ENCODE data around the gene MFRP.

MFRP gene

GRCh38 chr11:119307219-119307618 lies 39.3 kb downstream of the MFRP start:
- in situ Hi-C loops (cut with MboI; ENCODE audit: low pct_unique_long_range_greater_than_20kb, low sequenced_read_pairs), result no loop called here
- DNase-seq, result no peak

- no peak for DNase-seq
- in situ Hi-C loops (cut with MboI; ENCODE audit: low pct_unique_long_range_greater_than_20kb, low sequenced_read_pairs), result no loop called here
Observed at GRCh38 chr11:119306373-119306890, 40.1 kb downstream of the MFRP start.

GRCh38 chr11:119305556-119306372 lies 40.7 kb downstream of the MFRP start:
- no peak for DNase-seq
- in situ Hi-C loops (cut with MboI; ENCODE audit: low pct_unique_long_range_greater_than_20kb, low sequenced_read_pairs), result no loop called here

- in situ Hi-C loops (cut with MboI; ENCODE audit: low pct_unique_long_range_greater_than_20kb, low sequenced_read_pairs), result no loop called here
- DNase-seq, result no peak
Observed at GRCh38 chr11:119303227-119303718, 43.2 kb downstream of the MFRP start.

- DNase-seq, result no peak
- in situ Hi-C loops (cut with MboI; ENCODE audit: low pct_unique_long_range_greater_than_20kb, low sequenced_read_pairs), result no loop called here
Observed at GRCh38 chr11:119300198-119300964, 46.1 kb downstream of the MFRP start.

GRCh38 chr11:119299416-119299815 lies 47.1 kb downstream of the MFRP start:
- in situ Hi-C loops (cut with MboI; ENCODE audit: low pct_unique_long_range_greater_than_20kb, low sequenced_read_pairs), result no loop called here
- DNase-seq, result no peak

GRCh38 chr11:119298726-119299125 lies 47.8 kb downstream of the MFRP start:
- DNase-seq, result no peak
- in situ Hi-C loops (cut with MboI; ENCODE audit: low pct_unique_long_range_greater_than_20kb, low sequenced_read_pairs), result no loop called here

- no peak for DNase-seq
- in situ Hi-C loops (cut with MboI; ENCODE audit: low pct_unique_long_range_greater_than_20kb, low sequenced_read_pairs), result no loop called here
Observed at GRCh38 chr11:119297938-119298337, 48.6 kb downstream of the MFRP start.

GRCh38 chr11:119295178-119295577 lies 51.3 kb downstream of the MFRP start:
- in situ Hi-C loops (cut with MboI; ENCODE audit: low pct_unique_long_range_greater_than_20kb, low sequenced_read_pairs), result no loop called here
- DNase-seq, result no peak

- in situ Hi-C loops (cut with MboI; ENCODE audit: low pct_unique_long_range_greater_than_20kb, low sequenced_read_pairs), result no loop called here
- DNase-seq, result no peak
Observed at GRCh38 chr11:119293461-119293860, 53.0 kb downstream of the MFRP start.

GRCh38 chr11:119290894-119291497 lies 55.5 kb downstream of the MFRP start:
- no peak for DNase-seq
- in situ Hi-C loops (cut with MboI; ENCODE audit: low pct_unique_long_range_greater_than_20kb, low sequenced_read_pairs), result no loop called here
